A549 treated with CORT108297 at 1 μM for 4 hours (cell line): ENCODE results near the gene SLC9C1. TPM values are rescaled to one million over a fixed set of nuclear protein-coding genes. Genes with fewer than 3 reads are reported as not detected.

Experiments used
- total RNA-seq: library from RNA; stranded (reverse); fragments of 200-300 nt; extraction: Qiagen RNA extraction; gene quantifications from 5 replicates; pipeline ENCODE4 v1.2.3, GENCODE V29; 2022

SLC9C1 gene
- not detected in 5 replicates for total RNA-seq

GRCh38 chr3:112293368-112294321, at the start of gene SLC9C1:
SLC9C1 (minus strand) TSS chr3:112294216; CDS start chr3:112286791, 7,425 bp downstream.

DNA sequence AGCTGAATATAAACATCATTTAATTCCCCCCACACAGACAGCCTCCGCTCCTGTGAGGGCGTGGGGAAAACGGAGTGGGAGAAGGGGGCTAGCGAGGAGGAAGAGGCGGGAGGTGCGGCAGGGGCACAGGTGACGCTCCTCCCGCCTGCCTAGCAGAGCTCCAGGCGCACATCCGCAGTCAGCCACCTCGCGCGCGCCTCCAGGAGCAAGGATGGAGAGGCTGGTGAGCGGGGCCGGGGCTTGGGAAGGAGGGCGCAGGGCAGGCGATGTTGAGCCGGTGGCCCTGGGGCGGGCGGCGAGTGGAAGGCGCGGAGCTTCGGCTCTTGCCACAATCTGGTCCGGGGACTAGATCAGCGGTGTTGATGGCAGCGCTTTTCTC, 39.0 kb upstream of the SLC9C1 start, which contains the start of gene CD200:
CD200 (plus strand) TSS at position 155 of the 379 bp plus-strand sequence; CDS start at position 212, 57 bp downstream.

GRCh38 chr3:112132975-112133448, 161.0 kb downstream of the SLC9C1 start, which contains the start of gene GCSAM:
GCSAM (minus strand) TSS chr3:112133248; CDS start chr3:112133120, 128 bp downstream.

Other genes starting within 250 kb of the SLC9C1 start
- gene C3orf52, start 207.8 kb downstream of the SLC9C1 start, total RNA-seq: 10.6 to 14.8 TPM (median 14.3 TPM) in 5 replicates
- gene GCSAM, start 161.0 kb downstream of the SLC9C1 start, total RNA-seq: not detected in 5 replicates
- gene CD200, start 38.9 kb upstream of the SLC9C1 start, total RNA-seq: not detected in 5 replicates
- 0.05 TPM in 1 of 5 replicates, not detected in the others for gene BTLA, start 205.3 kb upstream of the SLC9C1 start, total RNA-seq